ENCODE measurements around the gene MTERF4.

Gene MTERF4

GRCh38 chr2:241102239-241102803 is at the start of gene MTERF4:
Gene MTERF4 (minus strand): TSS chr2:241102287. CDS start chr2:241102273, 14 bp downstream.
- DNase-seq = peak; percentile 61

- DNase-seq = no peak
Measured at GRCh38 chr2:241150660-241151530, 48.8 kb upstream of the MTERF4 start.

GRCh38 chr2:241149925-241150659 is 48.0 kb upstream of the MTERF4 start, which contains the start of gene PPP1R7:
Gene PPP1R7 (plus strand): TSS chr2:241150467. CDS start chr2:241150496, 29 bp downstream.
- DNase-seq = peak; percentile 89

- DNase-seq = no peak
Measured at GRCh38 chr2:241149675-241149924, 47.5 kb upstream of the MTERF4 start.

- DNase-seq = peak; percentile 95
Measured at GRCh38 chr2:241148891-241149674, 47.0 kb upstream of the MTERF4 start, which contains the start of gene PASK. Gene PASK (minus strand): TSS chr2:241149472. CDS start chr2:241143032, 6,440 bp downstream.

GRCh38 chr2:241148239-241148638 is 46.2 kb upstream of the MTERF4 start:
- DNase-seq = no peak

- no peak for DNase-seq
Measured at GRCh38 chr2:241147336-241147735, 45.2 kb upstream of the MTERF4 start.

GRCh38 chr2:241146286-241146685 is 44.2 kb upstream of the MTERF4 start:
- no peak for DNase-seq

- DNase-seq = no peak
Measured at GRCh38 chr2:241142593-241142992, 40.5 kb upstream of the MTERF4 start.

GRCh38 chr2:241142063-241142462 is 40.0 kb upstream of the MTERF4 start:
- no peak for DNase-seq

- no peak for DNase-seq
Measured at GRCh38 chr2:241141214-241141770, 39.2 kb upstream of the MTERF4 start.

- DNase-seq = no peak
Measured at GRCh38 chr2:241140445-241140840, 38.4 kb upstream of the MTERF4 start.

GRCh38 chr2:241139531-241140444 is 37.7 kb upstream of the MTERF4 start:
- no peak for DNase-seq

GRCh38 chr2:241138471-241138870 is 36.4 kb upstream of the MTERF4 start:
- no peak for DNase-seq

- no peak for DNase-seq
Measured at GRCh38 chr2:241137276-241138190, 35.4 kb upstream of the MTERF4 start.

- no peak for DNase-seq
Measured at GRCh38 chr2:241136661-241137260, 34.7 kb upstream of the MTERF4 start.

GRCh38 chr2:241136191-241136590 is 34.1 kb upstream of the MTERF4 start:
- no peak for DNase-seq

GRCh38 chr2:241135737-241136136 is 33.6 kb upstream of the MTERF4 start:
- DNase-seq = no peak

GRCh38 chr2:241134711-241135110 is 32.6 kb upstream of the MTERF4 start:
- DNase-seq = no peak

- no peak for DNase-seq
Measured at GRCh38 chr2:241133436-241133820, 31.3 kb upstream of the MTERF4 start.

Data from NCI-H1694 (cell line).